ENCODE data around the gene CCDC120.

Gene CCDC120

DNA sequence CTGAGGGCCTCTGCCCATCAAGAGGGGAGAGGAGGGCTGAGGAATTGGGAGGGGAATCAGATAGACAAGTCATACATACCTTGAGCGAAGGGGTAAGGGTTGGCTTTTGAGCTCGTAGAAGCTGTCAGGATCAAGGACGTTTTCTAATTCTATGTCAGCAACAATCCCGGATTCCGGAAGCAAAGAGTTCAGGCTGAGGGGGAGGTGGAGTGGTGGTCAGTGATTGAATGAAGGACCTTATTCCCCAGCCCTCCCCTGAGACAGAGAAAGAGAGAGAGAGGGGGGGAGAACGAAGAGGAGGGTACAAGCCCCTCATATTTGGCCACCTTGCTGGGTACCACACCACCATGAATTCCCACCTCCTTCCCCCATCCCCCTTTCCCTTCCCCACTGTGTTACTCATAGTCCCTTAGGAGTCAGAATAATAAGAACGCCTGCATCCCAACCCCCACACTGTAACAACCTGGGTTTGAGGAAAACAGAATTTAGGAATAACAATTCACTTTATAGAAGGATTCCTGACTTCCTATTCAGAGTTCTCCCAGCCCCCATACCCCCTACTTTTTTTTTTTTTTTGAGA is 18.3 kb upstream of the CCDC120 start:
- Histone ChIP-seq H3K4me3 (ENCODE audit: low read length) (no peak overlapping the region), H4K20me1 (ENCODE audit: insufficient read depth, low read length) (no peaks in the 10 kb centered on the region), H3K9me2 (replicated peaks; ENCODE audit: insufficient read depth, low read length) (no peaks in the 10 kb centered on the region), H3K79me2 (ENCODE audit: low read length) (peaks cover 21% of the 10 kb centered on the region), H3F3A (ENCODE audit: insufficient read depth, low read length) (peaks cover 7% of the 10 kb centered on the region; the same call in 1 of the 2 replicates), H3K9ac (ENCODE audit: low read length) (peak overlapping the region; percentile 33; the same call in 1 of the 2 replicates), H3K4me1 (ENCODE audit: low read length) (peaks cover 15% of the 10 kb centered on the region), H3K9me3 (replicated peaks; ENCODE audit: insufficient read depth, low read length) (no peaks in the 10 kb centered on the region), H3K36me3 (replicated peaks; ENCODE audit: insufficient read depth, low read length) (no peaks in the 10 kb centered on the region), H3K4me2 (ENCODE audit: low read depth, low read length) (peak overlapping the region; percentile 58; the same call in 1 of the 2 replicates), H2AFZ (ENCODE audit: low read length) (no peak overlapping the region), H3K27me3 (replicated peaks; ENCODE audit: insufficient read depth, low read length) (no peaks in the 10 kb centered on the region), H3K27ac (ENCODE audit: low read length) (peak overlapping the region; percentile 59; the same call in 1 of the 2 replicates)
- DNase-seq, result no peak
- no peak for TF ChIP-seq EZH2phosphoT487 (IDR thresholded peaks at IDR 0.05; ENCODE audit: low read length)
- TF ChIP-seq, protein P1, sequence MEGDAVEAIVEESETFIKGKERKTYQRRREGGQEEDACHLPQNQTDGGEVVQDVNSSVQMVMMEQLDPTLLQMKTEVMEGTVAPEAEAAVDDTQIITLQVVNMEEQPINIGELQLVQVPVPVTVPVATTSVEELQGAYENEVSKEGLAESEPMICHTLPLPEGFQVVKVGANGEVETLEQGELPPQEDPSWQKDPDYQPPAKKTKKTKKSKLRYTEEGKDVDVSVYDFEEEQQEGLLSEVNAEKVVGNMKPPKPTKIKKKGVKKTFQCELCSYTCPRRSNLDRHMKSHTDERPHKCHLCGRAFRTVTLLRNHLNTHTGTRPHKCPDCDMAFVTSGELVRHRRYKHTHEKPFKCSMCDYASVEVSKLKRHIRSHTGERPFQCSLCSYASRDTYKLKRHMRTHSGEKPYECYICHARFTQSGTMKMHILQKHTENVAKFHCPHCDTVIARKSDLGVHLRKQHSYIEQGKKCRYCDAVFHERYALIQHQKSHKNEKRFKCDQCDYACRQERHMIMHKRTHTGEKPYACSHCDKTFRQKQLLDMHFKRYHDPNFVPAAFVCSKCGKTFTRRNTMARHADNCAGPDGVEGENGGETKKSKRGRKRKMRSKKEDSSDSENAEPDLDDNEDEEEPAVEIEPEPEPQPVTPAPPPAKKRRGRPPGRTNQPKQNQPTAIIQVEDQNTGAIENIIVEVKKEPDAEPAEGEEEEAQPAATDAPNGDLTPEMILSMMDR (IDR thresholded peaks at IDR 0.05; ENCODE audit: low read length), result no peak
- TF ChIP-seq EZH2 (optimal IDR thresholded peaks at IDR 0.05; ENCODE audit: low read depth, low read length), result no peak

DNA sequence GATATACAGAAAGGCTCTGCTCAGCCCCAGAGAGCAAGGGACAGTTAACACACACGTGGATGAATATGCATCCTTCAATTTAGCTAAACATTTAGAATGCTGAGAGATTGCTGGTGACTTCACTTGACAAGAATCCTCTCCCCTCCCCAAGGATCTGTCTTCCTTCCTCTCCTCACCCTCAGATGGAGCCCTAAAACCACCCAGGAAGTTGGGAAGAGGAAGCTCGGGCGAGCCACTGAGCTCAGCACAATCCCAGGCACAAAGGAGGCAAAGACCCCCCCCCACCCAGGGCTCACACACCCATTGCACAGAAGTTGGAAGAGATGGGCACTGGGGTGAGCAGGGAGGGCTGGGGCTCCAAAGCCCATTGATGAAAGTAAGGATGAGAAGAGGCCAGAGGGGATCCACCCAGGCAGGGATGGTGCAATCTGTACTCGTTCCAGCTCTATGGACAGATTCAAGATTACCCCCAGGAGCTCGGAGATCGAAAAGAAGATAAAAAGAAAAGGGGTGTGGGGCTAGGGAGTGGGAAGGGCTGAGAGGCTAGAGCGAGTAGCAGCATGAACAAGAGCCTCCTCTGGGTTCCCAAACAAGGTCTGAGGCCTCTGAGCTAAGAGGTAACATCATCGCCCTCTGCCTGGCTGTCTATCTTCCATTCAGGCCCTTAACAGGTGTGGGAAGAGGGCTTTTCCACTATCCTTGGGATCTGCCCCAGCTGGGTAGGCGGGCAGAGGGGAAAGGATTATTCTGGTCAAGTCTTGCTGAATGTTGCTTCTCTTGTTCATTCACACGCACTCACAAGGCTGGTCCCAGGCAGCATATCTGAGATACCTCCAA is 16.8 kb upstream of the CCDC120 start:
- Histone ChIP-seq H3K79me2 (ENCODE audit: low read length) (peaks cover 21% of the 10 kb centered on the region), H3K27me3 (replicated peaks; ENCODE audit: insufficient read depth, low read length) (no peaks in the 10 kb centered on the region), H3K9me2 (replicated peaks; ENCODE audit: insufficient read depth, low read length) (no peaks in the 10 kb centered on the region), H2AFZ (ENCODE audit: low read length) (no peak overlapping the region; the same call in 1 of the 2 replicates), H3K9me3 (replicated peaks; ENCODE audit: insufficient read depth, low read length) (no peaks in the 10 kb centered on the region), H4K20me1 (ENCODE audit: insufficient read depth, low read length) (no peaks in the 10 kb centered on the region), H3F3A (ENCODE audit: insufficient read depth, low read length) (peaks cover 7% of the 10 kb centered on the region; the same call in 1 of the 2 replicates), H3K4me3 (ENCODE audit: low read length) (peak overlapping the region; percentile 73), H3K36me3 (replicated peaks; ENCODE audit: insufficient read depth, low read length) (no peaks in the 10 kb centered on the region), H3K9ac (ENCODE audit: low read length) (peak overlapping the region; percentile 91), H3K27ac (ENCODE audit: low read length) (peak overlapping the region; percentile 68; the same call in 1 of the 2 replicates), H3K4me1 (ENCODE audit: low read length) (peaks cover 15% of the 10 kb centered on the region), H3K4me2 (ENCODE audit: low read depth, low read length) (peak overlapping the region; percentile 77)
- no peak for DNase-seq
- TF ChIP-seq EZH2 (optimal IDR thresholded peaks at IDR 0.05; ENCODE audit: low read depth, low read length) (no peak), EZH2phosphoT487 (IDR thresholded peaks at IDR 0.05; ENCODE audit: low read length) (no peak)
- TF ChIP-seq, protein P1 (IDR thresholded peaks at IDR 0.05; ENCODE audit: low read length), result no peak

- peak overlapping the region; percentile 73 for H3K4me3 ChIP-seq (ENCODE audit: low read length)
Observed at GRCh38 chrX:49042581-49043219, 16.1 kb upstream of the CCDC120 start.

More at GRCh38 chrX:49042581-49043219, 16.1 kb upstream of the CCDC120 start:
- no peaks in the 10 kb centered on the region for H3K9me3 ChIP-seq (replicated peaks; ENCODE audit: insufficient read depth, low read length)
- H3K4me1 ChIP-seq (ENCODE audit: low read length), result peaks cover 15% of the 10 kb centered on the region
- peak overlapping the region; percentile 19; the same call in 1 of the 2 replicates for H2AFZ ChIP-seq (ENCODE audit: low read length)
- H3K4me2 ChIP-seq (ENCODE audit: low read depth, low read length), result peak overlapping the region; percentile 77
- H3K36me3 ChIP-seq (replicated peaks; ENCODE audit: insufficient read depth, low read length), result no peaks in the 10 kb centered on the region
- no peak for DNase-seq
- H3K9ac ChIP-seq (ENCODE audit: low read length), result peak overlapping the region; percentile 91
- H3K27me3 ChIP-seq (replicated peaks; ENCODE audit: insufficient read depth, low read length), result no peaks in the 10 kb centered on the region
- H4K20me1 ChIP-seq (ENCODE audit: insufficient read depth, low read length), result no peaks in the 10 kb centered on the region
- TF ChIP-seq EZH2 (optimal IDR thresholded peaks at IDR 0.05; ENCODE audit: low read depth, low read length) (no peak), EZH2phosphoT487 (IDR thresholded peaks at IDR 0.05; ENCODE audit: low read length) (no peak)
- TF ChIP-seq, protein P1 (IDR thresholded peaks at IDR 0.05; ENCODE audit: low read length), result no peak
- H3K79me2 ChIP-seq (ENCODE audit: low read length), result peaks cover 21% of the 10 kb centered on the region
- H3K9me2 ChIP-seq (replicated peaks; ENCODE audit: insufficient read depth, low read length), result no peaks in the 10 kb centered on the region
- peaks cover 7% of the 10 kb centered on the region; the same call in 1 of the 2 replicates for H3F3A ChIP-seq (ENCODE audit: insufficient read depth, low read length)
- H3K27ac ChIP-seq (ENCODE audit: low read length), result peak overlapping the region; percentile 68
